Hematopoietic multipotent progenitor cell (in vitro differentiated cells): ENCODE data around the gene TBC1D9. TPM values are rescaled to one million over a fixed set of nuclear protein-coding genes. Genes with fewer than 3 reads are reported as not detected.

Experiments
- DNase-seq, 3 donors: peaks; one replicate each; pipeline ENCODE4 v3.0.0-alpha.2; 2011 to 2015; ENCODE audit warnings: low read depth in 2 of 3, low spot score in 2 of 3
- total RNA-seq: library from RNA; depleted of rRNA; stranded (reverse); fragments of >200 nt; gene quantifications from one replicate; pipeline ENCODE4 v1.2.3, GENCODE V29; 2012

TBC1D9 gene
- total RNA-seq, 1 donor = 0.54 TPM

- no peak for DNase-seq
These were observed 55.1 kb downstream of the TBC1D9 start for GRCh38 chr4:140701071-140701470.

- no peak for DNase-seq
These were observed 58.2 kb downstream of the TBC1D9 start for GRCh38 chr4:140697709-140698560.

GRCh38 chr4:140695483-140695882, 60.7 kb downstream of the TBC1D9 start:
- no peak for DNase-seq

- no peak for DNase-seq
These were observed 62.6 kb downstream of the TBC1D9 start for GRCh38 chr4:140693562-140693961.

GRCh38 chr4:140691369-140691768, 64.8 kb downstream of the TBC1D9 start:
- no peak for DNase-seq

GRCh38 chr4:140690093-140690492, 66.1 kb downstream of the TBC1D9 start:
- no peak for DNase-seq

- no peak for DNase-seq
These were observed 66.6 kb downstream of the TBC1D9 start for GRCh38 chr4:140689623-140690022.

- DNase-seq = no peak
These were observed 67.2 kb downstream of the TBC1D9 start for GRCh38 chr4:140688711-140689598.

GRCh38 chr4:140686796-140687195, 69.4 kb downstream of the TBC1D9 start:
- no peak for DNase-seq

GRCh38 chr4:140684314-140684713, 71.9 kb downstream of the TBC1D9 start:
- no peak for DNase-seq

- no peak for DNase-seq
These were observed 75.0 kb downstream of the TBC1D9 start for GRCh38 chr4:140681201-140681600.

GRCh38 chr4:140680686-140681085, 75.5 kb downstream of the TBC1D9 start:
- no peak for DNase-seq

GRCh38 chr4:140679576-140679975, 76.6 kb downstream of the TBC1D9 start:
- DNase-seq = no peak

- no peak for DNase-seq
These were observed 80.5 kb downstream of the TBC1D9 start for GRCh38 chr4:140675599-140676231.

- DNase-seq = no peak
These were observed 82.5 kb downstream of the TBC1D9 start for GRCh38 chr4:140673729-140674128.

- no peak for DNase-seq
These were observed 83.8 kb downstream of the TBC1D9 start for GRCh38 chr4:140672416-140672815.

- no peak for DNase-seq
These were observed 88.1 kb downstream of the TBC1D9 start for GRCh38 chr4:140668111-140668510.

GRCh38 chr4:140666889-140667614, 89.1 kb downstream of the TBC1D9 start:
- DNase-seq = no peak

GRCh38 chr4:140662082-140662869, 93.9 kb downstream of the TBC1D9 start:
- no peak for DNase-seq

GRCh38 chr4:140661550-140661949, 94.6 kb downstream of the TBC1D9 start:
- DNase-seq = no peak
